Stimulated activated CD4-positive, alpha-beta T cell treated with anti-CD3 and anti-CD28 coated beads, TNF-alpha, amount 100 ng/mL, for 48 hours (primary cell): ENCODE measurements around the gene VPS45.
A peak's percentile ranks its signal among the peaks of the same experiment; 100 is the strongest.
"Not testable (repeated sequence)": the region's sequence is repeated elsewhere in the genome, so short reads cannot be mapped to it uniquely, and the experiment has no call there.

Experiments
- DNase-seq, 3 donors: peaks; one replicate each; pipeline ENCODE4 v3.0.0-alpha.2; 2020; ENCODE audit warnings: low read depth in 3 of 3

Gene VPS45

GRCh38 chr1:150067184-150068108 lies at the start of gene VPS45:
VPS45 (plus strand) TSS chr1:150067776; CDS start chr1:150067858, 82 bp downstream.
- peak; percentile 70 to 81 (median 79) for DNase-seq

- DNase-seq: no peak
Measured at GRCh38 chr1:150018165-150018564, 49.4 kb upstream of the VPS45 start.

GRCh38 chr1:150020711-150021110 lies 46.9 kb upstream of the VPS45 start:
- no peak for DNase-seq

GRCh38 chr1:150021191-150021694 lies 46.3 kb upstream of the VPS45 start:
- no peak for DNase-seq

GRCh38 chr1:150022357-150022756 lies 45.2 kb upstream of the VPS45 start:
- no peak for DNase-seq

GRCh38 chr1:150024156-150024555 lies 43.4 kb upstream of the VPS45 start:
- DNase-seq: no peak

- no peak for DNase-seq
Measured at GRCh38 chr1:150028322-150028721, 39.3 kb upstream of the VPS45 start.

GRCh38 chr1:150034336-150034735 lies 33.2 kb upstream of the VPS45 start:
- no peak for DNase-seq

GRCh38 chr1:150049926-150050325 lies 17.6 kb upstream of the VPS45 start:
- DNase-seq: no peak

GRCh38 chr1:150051089-150051373 lies 16.5 kb upstream of the VPS45 start:
- no peak for DNase-seq

- not testable (repeated sequence) for DNase-seq
Measured at GRCh38 chr1:150051905-150052412, 15.6 kb upstream of the VPS45 start.

- no peak for DNase-seq
Measured at GRCh38 chr1:150053926-150054325, 13.7 kb upstream of the VPS45 start.

GRCh38 chr1:150055507-150055906 lies 12.1 kb upstream of the VPS45 start:
- not testable (repeated sequence) for DNase-seq

GRCh38 chr1:150056407-150056806 lies 11.2 kb upstream of the VPS45 start:
- DNase-seq: no peak

GRCh38 chr1:150060260-150060659 lies 7.3 kb upstream of the VPS45 start:
- no peak for DNase-seq

GRCh38 chr1:150061632-150062101 lies 5.9 kb upstream of the VPS45 start:
- DNase-seq: no peak

- no peak for DNase-seq
Measured at GRCh38 chr1:150062113-150062512, 5.5 kb upstream of the VPS45 start.

GRCh38 chr1:150065184-150065871 lies 2.2 kb upstream of the VPS45 start:
- DNase-seq: no peak

- DNase-seq: no peak
Measured at GRCh38 chr1:150066328-150066727, 1.2 kb upstream of the VPS45 start.

GRCh38 chr1:150066838-150067183 lies 765 bp upstream of the VPS45 start:
- DNase-seq: peak; percentile 14 to 39 (median 29)

GRCh38 chr1:150068109-150068435 lies 496 bp downstream of the VPS45 start:
- DNase-seq: no peak

- no peak for DNase-seq
Measured at GRCh38 chr1:150069923-150070322, 2.3 kb downstream of the VPS45 start.

GRCh38 chr1:150072959-150073358 lies 5.4 kb downstream of the VPS45 start:
- DNase-seq: no peak
